Thoracic aorta (tissue), 2 donors: ENCODE measurements around the gene SPOCK1. TPM values are rescaled to one million over a fixed set of nuclear protein-coding genes. Genes with fewer than 3 reads are reported as not detected.
A peak's percentile ranks its signal among the peaks of the same experiment; 100 is the strongest.
"Not testable (repeated sequence)": the region's sequence is repeated elsewhere in the genome, so short reads cannot be mapped to it uniquely, and the experiment has no call there.

Experiments
- ATAC-seq: fragments of 150-250 bp; one replicate; pipeline ENCODE4 v1.8.0; 2017; ENCODE audit warnings: low read depth; ENCODE audit not compliant: insufficient number of reproducible peaks, low FRiP score
- DNase-seq: peaks from one replicate; pipeline ENCODE4 v3.0.0-alpha.2; 2020; ENCODE audit warnings: low spot score
- H3K27ac ChIP-seq, 2 donors: fragments of 200-600 bp; sonication (generic); 1 replicate in 1 of 2; 2 replicates in 1 of 2; pipeline ENCODE4 v1.5.1; 2016; ENCODE audit warnings: mild to moderate bottlenecking in 2 of 2, moderate library complexity in 2 of 2
- H3K27me3 ChIP-seq: fragments of 200-600 bp; sonication (generic); replicated peaks from 2 replicates; pipeline ENCODE4 v1.6.0; 2016; ENCODE audit warnings: mild to moderate bottlenecking; ENCODE audit not compliant: insufficient read depth
- H3K36me3 ChIP-seq: fragments of 200-600 bp; sonication (generic); one replicate; pipeline ENCODE4 v1.5.1; 2016
- H3K4me1 ChIP-seq, 2 donors: fragments of 200-600 bp; sonication (generic); 1 replicate in 1 of 2; 2 replicates in 1 of 2; pipeline versions ENCODE4 v1.5.1 to v1.6.0; 2016; ENCODE audit warnings: low read depth in 2 of 2, mild to moderate bottlenecking in 1 of 2; ENCODE audit not compliant: control insufficient read depth in 1 of 2
- H3K4me3 ChIP-seq: fragments of 200-600 bp; sonication (generic); 2 replicates; pipeline ENCODE4 v1.5.1; 2016; ENCODE audit warnings: mild to moderate bottlenecking
- H3K9me3 ChIP-seq: fragments of 200-600 bp; sonication (generic); 2 replicates; pipeline ENCODE4 v1.5.1; 2016
- CTCF ChIP-seq: fragments of 200-600 bp; sonication (generic); IDR thresholded peaks from one replicate; pipeline ENCODE4 v1.5.1; 2019; ENCODE audit warnings: antibody characterized with exemption
- total RNA-seq, 2 donors: library from RNA; depleted of rRNA; stranded (reverse); fragments of >200 nt; gene quantifications; one replicate each; pipeline versions ENCODE4 v1.1.0 to v1.2.3, GENCODE V29; 2016

SPOCK1 gene
- total RNA-seq, 2 donors from 2014 or later: 25.2 to 43.2 TPM

- ATAC-seq: no peak
- TF ChIP-seq CTCF: no peak
- Histone ChIP-seq H3K27me3 (no peaks in the 10 kb centered on the region), H3K4me3 (no peak overlapping the region), H3K4me1 (peaks cover 4 to 11% of the 10 kb centered on the region in 2 donors), H3K27ac (no peak overlapping the region), H3K36me3 (no peaks in the 10 kb centered on the region), H3K9me3 (no peaks in the 10 kb centered on the region)
- DNase-seq: no peak
Observed at GRCh38 chr5:137501226-137501625, 2.1 kb upstream of the SPOCK1 start.

- TF ChIP-seq CTCF: no peak
- Histone ChIP-seq H3K36me3 (no peaks in the 10 kb centered on the region), H3K9me3 (no peaks in the 10 kb centered on the region), H3K4me3 (no peak overlapping the region), H3K27ac (no peak overlapping the region), H3K27me3 (no peaks in the 10 kb centered on the region), H3K4me1 (peaks cover 4 to 11% of the 10 kb centered on the region in 2 donors)
- no peak for ATAC-seq
- DNase-seq: no peak
Observed at GRCh38 chr5:137500615-137501225, 1.6 kb upstream of the SPOCK1 start.

DNA sequence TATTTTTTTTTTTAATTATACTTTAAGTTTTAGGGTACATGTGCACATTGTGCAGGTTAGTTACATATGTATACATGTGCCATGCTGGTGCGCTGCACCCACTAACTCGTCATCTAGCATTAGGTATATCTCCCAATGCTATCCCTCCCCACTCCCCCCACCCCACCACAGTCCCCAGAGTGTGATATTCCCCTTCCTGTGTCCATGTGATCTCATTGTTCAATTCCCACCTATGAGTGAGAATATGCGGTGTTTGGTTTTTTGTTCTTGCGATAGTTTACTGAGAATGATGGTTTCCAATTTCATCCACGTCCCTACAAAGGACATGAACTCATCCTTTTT lies 351 bp upstream of the SPOCK1 start:
- not testable (repeated sequence) for H3K9me3 ChIP-seq, DNase-seq, ATAC-seq, H3K36me3 ChIP-seq, H3K27ac ChIP-seq, H3K4me3 ChIP-seq, H3K27me3 ChIP-seq
- peaks cover 4 to 11% of the 10 kb centered on the region in 2 donors for H3K4me1 ChIP-seq

DNA sequence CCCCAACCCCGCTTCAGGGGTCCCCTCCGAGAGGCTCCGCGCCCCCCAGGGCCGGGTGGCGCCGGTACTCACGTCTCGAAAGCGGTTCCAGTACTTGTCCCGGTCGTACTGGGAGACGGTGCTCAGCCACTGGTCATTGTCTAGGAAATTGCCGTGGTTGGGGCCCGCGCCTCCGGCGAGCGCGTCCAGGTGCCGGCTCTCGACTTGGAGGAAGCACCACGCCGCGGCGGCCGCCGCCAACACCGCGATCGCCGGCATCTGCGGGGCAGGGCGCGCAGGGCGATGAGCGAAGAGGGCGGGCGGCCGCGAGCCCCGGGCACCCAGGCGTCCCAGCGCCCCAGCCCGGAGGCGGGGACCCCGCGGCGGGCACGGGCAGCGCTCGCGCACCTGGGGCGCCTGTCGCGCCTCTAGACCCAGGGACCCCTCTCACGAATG lies 808 bp downstream of the SPOCK1 start:
- H3K9me3 ChIP-seq: no peaks in the 10 kb centered on the region
- no peak for DNase-seq
- no peak overlapping the region for H3K27ac ChIP-seq
- TF ChIP-seq CTCF: no peak
- no peak for ATAC-seq
- no peaks in the 10 kb centered on the region for H3K36me3 ChIP-seq
- H3K27me3 ChIP-seq: no peaks in the 10 kb centered on the region
- peak overlapping the region; percentile 86 for H3K4me3 ChIP-seq
- peaks cover 4 to 11% of the 10 kb centered on the region in 2 donors for H3K4me1 ChIP-seq

GRCh38 chr5:137497396-137498290 lies 1.5 kb downstream of the SPOCK1 start:
- ATAC-seq (no peak), DNase-seq (no peak)

More at GRCh38 chr5:137497396-137498290, 1.5 kb downstream of the SPOCK1 start:
- Histone ChIP-seq H3K36me3 (no peaks in the 10 kb centered on the region), H3K27ac (no peak overlapping the region), H3K9me3 (no peaks in the 10 kb centered on the region), H3K4me1 (peaks cover 4 to 11% of the 10 kb centered on the region in 2 donors), H3K4me3 (peak overlapping the region; percentile 86), H3K27me3 (no peaks in the 10 kb centered on the region)
- TF ChIP-seq CTCF: no peak
